GM21515 (cell line): ENCODE results near the gene MARCHF7.
A peak's percentile ranks its signal among the peaks of the same experiment; 100 is the strongest.
"Not testable (repeated sequence)": the region's sequence is repeated elsewhere in the genome, so short reads cannot be mapped to it uniquely, and the experiment has no call there.

ENCODE experiments used
- ATAC-seq: cut with Tn5 transposase; IDR thresholded peaks from one replicate; pipeline ENCODE4 v1.9.1; 2021; ENCODE audit not compliant: unreplicated experiment

Gene MARCHF7, protein sequence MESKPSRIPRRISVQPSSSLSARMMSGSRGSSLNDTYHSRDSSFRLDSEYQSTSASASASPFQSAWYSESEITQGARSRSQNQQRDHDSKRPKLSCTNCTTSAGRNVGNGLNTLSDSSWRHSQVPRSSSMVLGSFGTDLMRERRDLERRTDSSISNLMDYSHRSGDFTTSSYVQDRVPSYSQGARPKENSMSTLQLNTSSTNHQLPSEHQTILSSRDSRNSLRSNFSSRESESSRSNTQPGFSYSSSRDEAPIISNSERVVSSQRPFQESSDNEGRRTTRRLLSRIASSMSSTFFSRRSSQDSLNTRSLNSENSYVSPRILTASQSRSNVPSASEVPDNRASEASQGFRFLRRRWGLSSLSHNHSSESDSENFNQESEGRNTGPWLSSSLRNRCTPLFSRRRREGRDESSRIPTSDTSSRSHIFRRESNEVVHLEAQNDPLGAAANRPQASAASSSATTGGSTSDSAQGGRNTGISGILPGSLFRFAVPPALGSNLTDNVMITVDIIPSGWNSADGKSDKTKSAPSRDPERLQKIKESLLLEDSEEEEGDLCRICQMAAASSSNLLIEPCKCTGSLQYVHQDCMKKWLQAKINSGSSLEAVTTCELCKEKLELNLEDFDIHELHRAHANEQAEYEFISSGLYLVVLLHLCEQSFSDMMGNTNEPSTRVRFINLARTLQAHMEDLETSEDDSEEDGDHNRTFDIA

GRCh38 chr2:159712143-159712928 is at the start of gene MARCHF7:
TSS of gene MARCHF7 (plus strand) at chr2:159712506. CDS start at chr2:159729023, 16,517 bp downstream.
- peak; percentile 94 for ATAC-seq

DNA sequence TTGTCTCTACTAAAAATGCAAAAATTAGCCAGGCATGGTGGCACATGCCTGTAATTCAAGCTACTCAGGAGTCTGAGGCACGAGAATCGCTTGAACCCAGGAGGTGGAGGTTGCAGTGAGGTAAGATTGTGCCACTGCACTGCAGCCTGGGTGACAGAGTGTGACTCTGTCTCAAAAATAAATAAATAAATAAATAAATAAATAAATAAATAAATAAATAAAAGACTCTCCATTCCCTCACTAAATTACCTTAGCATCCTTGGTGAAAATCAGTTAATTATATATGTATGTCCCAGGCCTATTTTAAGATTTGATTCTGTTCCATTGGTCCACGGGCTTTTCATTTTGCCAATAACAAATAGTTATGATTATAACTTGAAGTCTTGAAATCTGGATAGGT is 44.9 kb upstream of the MARCHF7 start:
- not testable (repeated sequence) for ATAC-seq

- ATAC-seq = no peak
Observed at GRCh38 chr2:159671047-159671446, 41.3 kb upstream of the MARCHF7 start.

DNA sequence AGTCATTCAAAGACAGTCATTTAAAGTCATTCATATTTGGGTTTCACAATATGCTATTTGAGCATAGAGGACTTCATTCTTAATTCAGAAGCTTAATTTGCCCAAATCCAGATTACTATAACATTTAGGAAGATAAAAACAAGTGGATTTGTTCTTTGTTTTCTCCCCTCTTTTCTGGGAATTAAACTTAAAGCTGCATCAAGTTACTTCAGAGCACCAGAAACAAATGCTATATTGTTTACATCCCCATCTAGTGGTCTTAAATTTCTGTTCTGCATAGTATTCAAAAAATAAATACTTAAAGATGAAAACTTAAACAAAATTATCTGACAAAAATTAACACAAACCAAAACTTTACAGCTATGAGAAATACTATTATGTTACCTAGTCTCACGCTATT is 34.7 kb upstream of the MARCHF7 start:
- no peak for ATAC-seq

DNA sequence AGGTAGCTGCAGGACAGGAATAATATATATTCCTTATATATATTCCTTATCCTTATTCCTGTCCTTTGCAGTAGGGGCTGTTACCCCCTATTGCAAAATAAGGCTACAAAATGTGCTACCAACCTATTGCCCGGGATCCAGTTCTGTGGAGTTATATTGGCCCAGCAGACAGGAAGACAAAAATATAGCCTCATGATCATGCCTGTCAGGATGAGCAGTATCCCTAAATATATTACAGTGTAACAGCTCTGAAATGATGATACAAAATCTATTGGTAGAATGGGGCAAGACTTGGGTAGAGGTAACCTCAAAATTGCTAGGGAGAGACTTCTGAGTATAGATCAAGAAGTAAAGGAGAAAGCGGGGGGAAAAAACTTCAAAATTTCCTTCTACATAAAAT is 31.6 kb upstream of the MARCHF7 start:
- no peak for ATAC-seq

GRCh38 chr2:159683817-159684216 is 28.5 kb upstream of the MARCHF7 start:
- ATAC-seq = no peak

- no peak for ATAC-seq
Observed at GRCh38 chr2:159684796-159685195, 27.5 kb upstream of the MARCHF7 start.

- ATAC-seq = no peak
Observed at GRCh38 chr2:159694500-159695040, 17.7 kb upstream of the MARCHF7 start.

- ATAC-seq = peak; percentile 40
Observed at GRCh38 chr2:159695795-159696448, 16.4 kb upstream of the MARCHF7 start.

GRCh38 chr2:159703491-159703890 is 8.8 kb upstream of the MARCHF7 start:
- ATAC-seq = no peak

- ATAC-seq = no peak
Observed at GRCh38 chr2:159706385-159706980, 5.8 kb upstream of the MARCHF7 start.

DNA sequence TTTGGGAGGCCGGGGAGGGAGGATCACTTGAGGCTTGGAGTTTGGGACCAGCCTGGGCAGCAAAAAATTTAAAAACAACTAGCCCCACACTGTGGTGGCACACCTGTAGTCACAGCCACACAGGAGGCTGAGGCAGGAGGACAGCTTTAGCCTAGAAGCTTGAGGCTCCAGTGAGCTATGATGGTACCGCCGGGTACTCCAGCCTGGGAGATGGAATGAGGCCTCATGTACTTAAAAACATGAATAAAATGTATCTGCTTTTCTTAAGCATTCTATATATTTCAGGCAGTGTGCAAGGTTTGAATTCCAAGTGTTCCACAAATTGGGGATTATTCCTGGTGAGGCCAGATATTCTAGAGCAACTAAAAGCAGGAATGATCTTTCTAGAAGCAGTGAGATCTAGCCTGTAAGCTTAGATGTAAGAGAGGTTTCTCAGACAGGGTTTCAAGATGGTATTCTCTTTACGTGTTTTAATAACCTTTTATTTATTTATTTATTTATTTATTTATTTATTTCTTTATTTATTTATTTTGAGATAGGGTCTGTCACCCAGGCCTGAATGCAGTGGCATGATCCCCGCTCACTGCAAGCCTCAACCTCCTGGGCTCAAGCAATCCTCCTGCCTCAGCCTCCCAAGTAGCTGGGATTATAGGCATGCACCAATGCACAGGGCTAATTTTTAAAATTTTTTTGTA is 4.1 kb upstream of the MARCHF7 start:
- no peak for ATAC-seq

GRCh38 chr2:159710601-159711180 is 1.6 kb upstream of the MARCHF7 start:
- no peak for ATAC-seq

GRCh38 chr2:159711562-159712142 is 654 bp upstream of the MARCHF7 start:
- no peak for ATAC-seq

DNA sequence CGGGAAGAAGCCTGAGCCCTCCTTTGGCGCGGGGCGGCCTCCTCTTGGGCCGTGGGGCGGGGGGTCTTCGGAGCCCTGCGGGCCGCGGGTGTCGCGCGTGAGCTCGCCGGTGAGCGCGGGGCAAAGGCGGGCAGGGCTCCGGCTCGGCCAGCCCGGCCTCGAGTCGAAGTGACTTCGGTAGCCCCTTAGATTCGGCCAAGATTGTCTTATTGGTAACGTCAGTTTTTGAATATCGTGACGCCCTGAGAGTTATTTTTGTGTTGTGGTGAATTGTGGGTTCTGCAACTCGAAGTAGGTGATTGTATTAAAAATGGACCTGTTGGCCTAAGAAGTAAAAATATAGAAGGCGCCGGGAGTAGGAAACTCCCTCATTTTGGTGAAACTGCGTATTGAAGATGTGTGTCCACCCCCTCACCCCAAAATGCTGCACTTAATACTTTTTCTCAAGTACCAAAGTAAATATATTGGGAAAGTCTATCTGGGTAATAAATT is 669 bp downstream of the MARCHF7 start:
- peak; percentile 11 for ATAC-seq

DNA sequence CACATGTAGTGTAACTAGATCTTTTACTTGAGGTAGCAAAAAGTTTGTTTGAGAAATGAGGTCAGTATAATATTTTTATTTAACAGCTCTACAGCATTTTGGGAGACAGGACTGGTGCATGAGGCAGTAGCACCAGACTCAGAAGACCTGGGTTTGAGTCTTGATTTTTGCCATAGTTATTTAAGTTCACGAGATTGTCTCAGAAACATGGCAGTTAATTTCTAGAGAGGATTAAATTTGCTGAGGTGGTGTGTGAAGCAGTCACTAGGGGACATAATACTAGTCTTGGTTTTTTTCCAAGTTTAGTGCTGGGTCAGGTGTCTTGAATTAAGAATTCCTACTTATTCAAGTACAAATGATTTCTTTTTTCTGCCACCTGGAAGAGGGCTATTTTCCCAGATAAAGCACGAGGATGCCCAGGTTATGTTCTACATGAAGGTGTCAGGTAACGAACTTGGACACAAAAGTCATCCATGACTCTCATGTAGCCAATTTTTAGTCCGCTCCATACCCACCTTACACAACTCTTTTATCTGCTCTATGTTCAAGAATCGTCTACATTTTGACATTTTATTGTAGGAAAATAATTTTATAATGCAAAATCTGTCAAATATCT is 1.4 kb downstream of the MARCHF7 start:
- no peak for ATAC-seq

GRCh38 chr2:159714247-159714930 is 2.1 kb downstream of the MARCHF7 start:
- ATAC-seq = no peak

GRCh38 chr2:159715451-159715850 is 3.1 kb downstream of the MARCHF7 start:
- no peak for ATAC-seq
